OCI-LY1 (cell line): ENCODE measurements around the gene SPATA32.
A peak's percentile ranks its signal among the peaks of the same experiment; 100 is the strongest.

Experiments used
- H2AFZ ChIP-seq: fragments of 200-600 bp; sonication (generic), shearing (Covaris generic); 2 replicates; pipeline ENCODE4 v1.6.0; 2014; ENCODE audit warnings: antibody characterized with exemption, mild to moderate bottlenecking, low read length
- H3F3A ChIP-seq: fragments of 200-600 bp; sonication (generic), shearing (Covaris generic); 2 replicates; pipeline ENCODE4 v1.6.0; 2014; ENCODE audit warnings: mild to moderate bottlenecking, antibody characterized with exemption, low read length, moderate library complexity; ENCODE audit not compliant: insufficient read depth
- H3K27ac ChIP-seq: fragments of 200-600 bp; sonication (generic); 2 replicates; pipeline ENCODE4 v1.5.1; 2014; ENCODE audit warnings: low read length, mixed run types, mild to moderate bottlenecking, low read depth; ENCODE audit not compliant: poor library complexity, severe bottlenecking
- H3K27me3 ChIP-seq: fragments of 200-600 bp; sonication (generic); 2 replicates; pipeline ENCODE4 v1.6.0; 2014; ENCODE audit warnings: antibody characterized with exemption, mild to moderate bottlenecking, low read length, moderate library complexity; ENCODE audit not compliant: insufficient read depth
- H3K36me3 ChIP-seq: fragments of 200-600 bp; sonication (generic); 2 replicates; pipeline ENCODE4 v1.6.1; 2014; ENCODE audit warnings: mild to moderate bottlenecking, antibody characterized with exemption, low read length, moderate library complexity, mixed read lengths; ENCODE audit not compliant: insufficient read depth
- H3K4me1 ChIP-seq: fragments of 200-600 bp; sonication (generic); 2 replicates; pipeline ENCODE4 v1.5.1; 2014; ENCODE audit warnings: mild to moderate bottlenecking, low read length, moderate library complexity; ENCODE audit not compliant: insufficient read depth, severe bottlenecking
- H3K4me2 ChIP-seq: fragments of 200-600 bp; sonication (generic), shearing (Covaris generic); 2 replicates; pipeline ENCODE4 v1.6.1; 2014; ENCODE audit warnings: low read length
- H3K4me3 ChIP-seq: fragments of 200-600 bp; sonication (generic); 2 replicates; pipeline ENCODE4 v1.5.1; 2014; ENCODE audit warnings: low read length, low read depth, mild to moderate bottlenecking, mixed read lengths; ENCODE audit not compliant: poor library complexity, severe bottlenecking
- H3K79me2 ChIP-seq: fragments of 200-600 bp; shearing (Covaris generic); 2 replicates; pipeline ENCODE4 v1.6.1; 2016; ENCODE audit warnings: mixed run types, low read length, mixed read lengths; ENCODE audit not compliant: insufficient read depth
- H3K9ac ChIP-seq: fragments of 200-600 bp; sonication (generic), shearing (Covaris generic); 2 replicates; pipeline ENCODE4 v1.6.1; 2014; ENCODE audit warnings: mild to moderate bottlenecking, low read length, mixed read lengths
- H3K9me2 ChIP-seq: fragments of 200-600 bp; sonication (generic), shearing (Covaris generic); 2 replicates; pipeline ENCODE4 v1.6.1; 2014; ENCODE audit warnings: low read depth, mild to moderate bottlenecking, low read length, mixed read lengths
- H3K9me3 ChIP-seq: fragments of 200-600 bp; shearing (Covaris generic); 2 replicates; pipeline ENCODE4 v1.6.1; 2014; ENCODE audit warnings: low read length, mixed read lengths
- H4K20me1 ChIP-seq: fragments of 200-600 bp; sonication (generic), shearing (Covaris generic); 2 replicates; pipeline ENCODE4 v1.6.0; 2016; ENCODE audit warnings: mild to moderate bottlenecking, low read length; ENCODE audit not compliant: insufficient read depth
- EZH2 ChIP-seq: fragments of 200-600 bp; sonication (generic), shearing (Covaris generic); IDR thresholded peaks from 2 replicates; pipeline ENCODE4 v1.8.0; 2017; ENCODE audit warnings: borderline replicate concordance, mixed run types, mild to moderate bottlenecking, antibody characterized with exemption, low read length, moderate library complexity, mixed read lengths
- TF ChIP-seq, protein P1 (sequence below): fragments of 200-600 bp; sonication (generic), shearing (Covaris generic); IDR thresholded peaks from 2 replicates; pipeline ENCODE4 v1.5.1; 2017; ENCODE audit warnings: mild to moderate bottlenecking, antibody characterized with exemption, low read length, moderate library complexity, mixed read lengths

SPATA32 gene

DNA sequence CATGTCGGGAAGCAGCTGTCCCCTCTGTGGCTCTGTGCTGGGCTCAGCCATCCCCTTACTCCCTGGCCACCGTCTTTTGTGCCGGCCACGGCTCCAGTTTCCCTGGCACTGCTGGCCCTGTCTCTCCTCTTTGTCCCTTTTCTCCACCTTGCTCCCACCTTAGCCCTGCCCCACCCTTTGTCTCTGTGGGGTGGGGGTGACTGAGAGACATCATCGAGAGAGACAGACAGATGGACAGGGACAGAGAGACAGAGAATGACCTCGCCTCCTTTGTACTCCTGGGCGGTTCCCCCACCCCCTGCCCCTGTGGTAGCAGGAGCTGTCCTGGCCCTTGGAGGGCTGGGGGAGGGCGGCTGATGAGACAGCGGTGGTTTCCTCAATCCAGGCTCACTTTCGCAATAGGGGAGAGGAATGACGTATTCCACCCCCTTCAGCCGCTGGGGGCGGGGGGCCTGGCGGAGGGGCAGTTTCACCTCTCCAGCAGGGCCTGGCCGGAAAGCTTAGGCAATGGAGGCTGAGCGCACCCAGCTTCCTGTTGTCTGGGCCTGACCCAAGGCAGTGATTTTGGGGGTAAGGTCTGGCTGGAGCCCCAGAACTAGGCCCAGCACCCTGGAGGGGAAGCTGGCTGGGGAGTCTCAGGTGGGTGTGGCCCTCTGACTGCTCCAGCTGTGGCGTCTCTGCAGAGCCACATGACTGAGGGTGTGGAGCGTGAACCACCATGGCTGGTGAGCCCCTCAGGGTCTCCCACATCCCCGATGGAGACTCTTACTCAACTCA, 32.9 kb downstream of the SPATA32 start:
- Histone ChIP-seq H3K36me3 (no peaks in the 10 kb centered on the region), H3K9me2 (no peaks in the 10 kb centered on the region), H3F3A (peaks cover 5% of the 10 kb centered on the region; the same call in 1 of the 2 replicates), H3K9me3 (no peaks in the 10 kb centered on the region), H3K4me1 (peaks cover 63% of the 10 kb centered on the region), H3K79me2 (no peaks in the 10 kb centered on the region), H2AFZ (no peak overlapping the region), H3K27ac (peak overlapping the region; percentile 95), H3K9ac (no peak overlapping the region), H4K20me1 (no peaks in the 10 kb centered on the region), H3K27me3 (no peaks in the 10 kb centered on the region), H3K4me2 (peak overlapping the region; percentile 95; the same call in 1 of the 2 replicates), H3K4me3 (no peak overlapping the region)
- no peak for TF ChIP-seq EZH2
- TF ChIP-seq, protein P1, sequence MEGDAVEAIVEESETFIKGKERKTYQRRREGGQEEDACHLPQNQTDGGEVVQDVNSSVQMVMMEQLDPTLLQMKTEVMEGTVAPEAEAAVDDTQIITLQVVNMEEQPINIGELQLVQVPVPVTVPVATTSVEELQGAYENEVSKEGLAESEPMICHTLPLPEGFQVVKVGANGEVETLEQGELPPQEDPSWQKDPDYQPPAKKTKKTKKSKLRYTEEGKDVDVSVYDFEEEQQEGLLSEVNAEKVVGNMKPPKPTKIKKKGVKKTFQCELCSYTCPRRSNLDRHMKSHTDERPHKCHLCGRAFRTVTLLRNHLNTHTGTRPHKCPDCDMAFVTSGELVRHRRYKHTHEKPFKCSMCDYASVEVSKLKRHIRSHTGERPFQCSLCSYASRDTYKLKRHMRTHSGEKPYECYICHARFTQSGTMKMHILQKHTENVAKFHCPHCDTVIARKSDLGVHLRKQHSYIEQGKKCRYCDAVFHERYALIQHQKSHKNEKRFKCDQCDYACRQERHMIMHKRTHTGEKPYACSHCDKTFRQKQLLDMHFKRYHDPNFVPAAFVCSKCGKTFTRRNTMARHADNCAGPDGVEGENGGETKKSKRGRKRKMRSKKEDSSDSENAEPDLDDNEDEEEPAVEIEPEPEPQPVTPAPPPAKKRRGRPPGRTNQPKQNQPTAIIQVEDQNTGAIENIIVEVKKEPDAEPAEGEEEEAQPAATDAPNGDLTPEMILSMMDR: no peak

DNA sequence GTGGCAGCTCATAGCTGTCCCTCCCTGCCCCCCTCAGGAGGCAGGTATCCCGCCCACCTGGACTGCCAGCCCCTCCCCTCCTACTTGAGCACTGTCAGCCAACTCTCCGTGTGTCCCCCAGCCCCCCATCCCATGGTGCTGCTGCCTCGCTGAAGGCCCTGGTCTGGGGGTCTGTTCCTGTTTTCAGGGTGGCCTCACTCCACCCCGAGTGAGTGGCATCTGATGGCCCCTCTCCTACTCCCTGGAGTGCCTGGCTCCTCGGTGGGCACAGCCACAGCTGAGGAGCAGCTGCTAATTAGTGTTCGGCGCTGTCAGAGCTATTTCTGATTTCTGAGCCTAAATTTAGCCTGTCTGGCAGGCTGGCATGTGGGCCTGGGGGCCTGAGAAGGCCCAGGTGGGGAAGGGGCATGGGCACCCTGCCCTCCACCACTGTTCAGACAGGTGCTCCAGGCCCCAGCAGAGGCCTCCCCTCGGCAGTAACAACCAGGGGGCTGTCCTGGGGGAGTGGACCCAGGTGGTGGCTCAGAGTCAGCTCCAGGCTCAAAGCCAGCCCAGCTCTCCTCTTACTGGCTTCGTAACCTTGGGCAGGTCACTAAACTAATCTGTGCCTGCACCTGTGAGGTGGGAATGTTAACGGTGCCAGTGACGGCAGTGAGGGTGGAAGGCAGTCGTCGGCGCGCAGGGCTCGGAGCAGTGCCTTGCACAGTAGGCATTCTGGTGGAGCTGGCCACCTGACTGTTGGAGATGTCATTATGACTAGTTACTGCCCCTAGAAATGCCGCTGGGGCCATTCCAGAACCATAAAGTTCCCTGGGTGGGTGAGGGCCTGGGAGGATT, 33.8 kb downstream of the SPATA32 start:
- H3K9me3 ChIP-seq: no peaks in the 10 kb centered on the region
- peak overlapping the region; percentile 95 for H3K4me2 ChIP-seq
- peak overlapping the region; percentile 5 for H3K4me3 ChIP-seq
- peaks cover 71% of the 10 kb centered on the region for H3K4me1 ChIP-seq
- TF ChIP-seq EZH2: no peak
- TF ChIP-seq, protein P1: no peak
- H3K9me2 ChIP-seq: no peaks in the 10 kb centered on the region
- no peak overlapping the region for H2AFZ ChIP-seq
- H3F3A ChIP-seq: peaks cover 5% of the 10 kb centered on the region; the same call in 1 of the 2 replicates
- peak overlapping the region; percentile 95 for H3K27ac ChIP-seq
- no peaks in the 10 kb centered on the region for H3K27me3 ChIP-seq
- H3K79me2 ChIP-seq: no peaks in the 10 kb centered on the region
- no peaks in the 10 kb centered on the region for H4K20me1 ChIP-seq
- H3K9ac ChIP-seq: peak overlapping the region; percentile 66; the same call in 1 of the 2 replicates
- H3K36me3 ChIP-seq: no peaks in the 10 kb centered on the region

DNA sequence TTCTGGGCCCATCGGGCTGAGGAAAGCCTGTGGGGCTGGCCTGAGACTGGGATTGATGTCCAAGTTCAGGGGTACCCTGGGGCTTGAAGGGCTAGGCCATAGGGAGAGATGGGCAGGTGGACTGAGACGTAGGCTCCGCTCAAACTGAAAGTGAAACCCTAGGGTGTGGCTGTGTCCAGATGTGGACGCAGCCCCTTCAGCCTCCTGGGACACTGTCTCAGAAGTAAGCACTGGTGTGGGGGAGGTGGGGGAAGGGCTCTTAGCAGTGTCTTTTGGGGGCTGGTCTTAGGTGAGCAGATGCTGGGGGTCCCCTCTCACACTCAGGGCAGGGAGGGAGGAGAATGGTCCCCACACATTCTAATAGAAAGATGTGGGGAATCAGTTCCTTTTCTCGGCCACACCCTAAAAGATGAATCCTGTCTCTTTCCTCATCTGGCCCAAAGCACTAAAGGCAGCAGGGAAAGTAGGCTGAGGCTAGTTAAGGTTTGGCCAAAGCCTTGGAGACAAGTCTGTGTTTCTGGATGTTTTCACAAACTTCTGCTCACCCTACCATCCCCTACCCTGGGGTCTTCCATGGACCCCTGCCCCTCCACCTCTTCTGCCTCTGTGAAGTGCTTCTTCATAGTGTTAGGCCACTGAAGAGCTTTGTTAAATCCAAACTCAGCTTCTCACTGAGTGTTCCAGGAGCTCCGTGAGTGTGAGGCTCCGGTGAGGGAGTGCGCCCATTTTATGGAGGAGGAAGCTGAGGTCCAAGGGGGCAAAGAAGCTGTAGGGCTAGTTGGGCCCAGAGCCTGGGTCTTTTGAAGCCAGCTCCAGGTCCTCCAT, 34.6 kb downstream of the SPATA32 start:
- Histone ChIP-seq H4K20me1 (no peaks in the 10 kb centered on the region), H3K4me2 (peak overlapping the region; percentile 95), H3K79me2 (no peaks in the 10 kb centered on the region), H3K36me3 (no peaks in the 10 kb centered on the region), H3K9me2 (no peaks in the 10 kb centered on the region), H3K9ac (peak overlapping the region; percentile 66), H3F3A (peaks cover 5% of the 10 kb centered on the region; the same call in 1 of the 2 replicates), H3K4me3 (peak overlapping the region; percentile 48), H3K4me1 (peaks cover 80% of the 10 kb centered on the region), H3K9me3 (no peaks in the 10 kb centered on the region), H2AFZ (no peak overlapping the region), H3K27ac (peak overlapping the region; percentile 95), H3K27me3 (no peaks in the 10 kb centered on the region)
- TF ChIP-seq, protein P1: no peak
- TF ChIP-seq EZH2: no peak
